ENCODE results near the gene CACNB2.

- TF ChIP-seq, protein P1, sequence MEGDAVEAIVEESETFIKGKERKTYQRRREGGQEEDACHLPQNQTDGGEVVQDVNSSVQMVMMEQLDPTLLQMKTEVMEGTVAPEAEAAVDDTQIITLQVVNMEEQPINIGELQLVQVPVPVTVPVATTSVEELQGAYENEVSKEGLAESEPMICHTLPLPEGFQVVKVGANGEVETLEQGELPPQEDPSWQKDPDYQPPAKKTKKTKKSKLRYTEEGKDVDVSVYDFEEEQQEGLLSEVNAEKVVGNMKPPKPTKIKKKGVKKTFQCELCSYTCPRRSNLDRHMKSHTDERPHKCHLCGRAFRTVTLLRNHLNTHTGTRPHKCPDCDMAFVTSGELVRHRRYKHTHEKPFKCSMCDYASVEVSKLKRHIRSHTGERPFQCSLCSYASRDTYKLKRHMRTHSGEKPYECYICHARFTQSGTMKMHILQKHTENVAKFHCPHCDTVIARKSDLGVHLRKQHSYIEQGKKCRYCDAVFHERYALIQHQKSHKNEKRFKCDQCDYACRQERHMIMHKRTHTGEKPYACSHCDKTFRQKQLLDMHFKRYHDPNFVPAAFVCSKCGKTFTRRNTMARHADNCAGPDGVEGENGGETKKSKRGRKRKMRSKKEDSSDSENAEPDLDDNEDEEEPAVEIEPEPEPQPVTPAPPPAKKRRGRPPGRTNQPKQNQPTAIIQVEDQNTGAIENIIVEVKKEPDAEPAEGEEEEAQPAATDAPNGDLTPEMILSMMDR (IDR thresholded peaks at IDR 0.05; ENCODE audit: extremely low read depth in 1 of 2, insufficient read depth in 1 of 2, low read depth in 1 of 2, low read length in 2 of 2): no peak
- TF ChIP-seq FOS (IDR thresholded peaks at IDR 0.05; ENCODE audit: borderline replicate concordance, insufficient read depth, low read length): no peak
- TF ChIP-seq POLR2A (IDR thresholded peaks at IDR 0.05; ENCODE audit: low read depth, low read length): no peak
- no peak for TF ChIP-seq EZH2 (IDR thresholded peaks at IDR 0.05; ENCODE audit: borderline replicate concordance, low read depth, low read length, severe bottlenecking)
- no peak for TF ChIP-seq POLR2AphosphoS5 (IDR thresholded peaks at IDR 0.05; ENCODE audit: insufficient read depth, low read depth, low read length)
- TF ChIP-seq MYC (IDR thresholded peaks at IDR 0.05; ENCODE audit: low read depth, low read length): no peak
- TF ChIP-seq, protein P2, sequence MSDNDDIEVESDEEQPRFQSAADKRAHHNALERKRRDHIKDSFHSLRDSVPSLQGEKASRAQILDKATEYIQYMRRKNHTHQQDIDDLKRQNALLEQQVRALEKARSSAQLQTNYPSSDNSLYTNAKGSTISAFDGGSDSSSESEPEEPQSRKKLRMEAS (IDR thresholded peaks at IDR 0.05; ENCODE audit: insufficient read depth, insufficient read length): no peak
- TF ChIP-seq JUN (IDR thresholded peaks at IDR 0.05; ENCODE audit: borderline replicate concordance, insufficient read depth, insufficient read length, low read depth): no peak
- TF ChIP-seq GATA2 (IDR thresholded peaks at IDR 0.05; ENCODE audit: insufficient read depth, insufficient read length, low read depth, low read length): no peak
Measured at GRCh38 chr10:18099415-18099814, 40.8 kb upstream of the CACNB2 start.

Data from endothelial cell of umbilical vein (primary cell).